Tibial nerve (tissue), 4 donors: ENCODE data around the gene DNM2. TPM values are rescaled to one million over a fixed set of nuclear protein-coding genes. Genes with fewer than 3 reads are reported as not detected.
A peak's percentile ranks its signal among the peaks of the same experiment; 100 is the strongest.

Experiments
- DNase-seq, 2 donors: peaks; one replicate each; pipeline ENCODE4 v3.0.0-alpha.2; 2019; ENCODE audit warnings: low spot score in 2 of 2
- H3K27ac ChIP-seq, 4 donors: fragments of 200-600 bp; sonication (generic) in 3 of 4; one replicate each; pipeline ENCODE4 v1.5.1; 2017 to 2019; ENCODE audit warnings: mild to moderate bottlenecking in 1 of 4
- H3K27me3 ChIP-seq, 2 donors: fragments of 200-600 bp; sonication (generic) in 1 of 2; one replicate each; pipeline versions ENCODE4 v1.5.1 to v1.6.0; 2017 to 2019
- H3K36me3 ChIP-seq, 3 donors: fragments of 200-600 bp; sonication (generic); one replicate each; pipeline ENCODE4 v1.5.1; 2018 to 2019
- H3K4me1 ChIP-seq, 4 donors: fragments of 200-600 bp; sonication (generic) in 3 of 4; one replicate each; pipeline ENCODE4 v1.5.1; 2017 to 2019
- H3K4me3 ChIP-seq, 4 donors: fragments of 200-600 bp; sonication (generic) in 3 of 4; one replicate each; pipeline ENCODE4 v1.5.1; 2017 to 2019; ENCODE audit warnings: mild to moderate bottlenecking in 1 of 4, moderate library complexity in 1 of 4
- H3K9me3 ChIP-seq, 4 donors: fragments of 200-600 bp; sonication (generic) in 3 of 4; one replicate each; pipeline ENCODE4 v1.5.1; 2017 to 2019
- EP300 ChIP-seq, 2 donors: sonication (generic); formaldehyde crosslinking; IDR thresholded peaks; one replicate each; pipeline ENCODE4 v1.6.1; 2017; ENCODE audit warnings: antibody characterized with exemption in 2 of 2, mild to moderate bottlenecking in 1 of 2
- POLR2A ChIP-seq, 2 donors: fragments of 450-650 bp; IDR thresholded peaks; one replicate each; pipeline ENCODE4 v1.6.1; 2017; ENCODE audit warnings: antibody characterized with exemption in 2 of 2, mild to moderate bottlenecking in 2 of 2, moderate library complexity in 2 of 2
- WGBS, 2 donors: methylation state at CpG; one replicate each; pipeline ENCODE4 v1.1.5; 2018; 5-methylcytosine and 5-hydroxymethylcytosine counted together
- total RNA-seq, 4 donors: library from RNA; depleted of rRNA; stranded (reverse); fragments of >200 nt; gene quantifications; one replicate each; pipeline ENCODE4 v1.1.0, GENCODE V29; 2016
- TF ChIP-seq, protein P1 (sequence below), 5 experiments: fragments of 200-600 bp in 3 of 5; fragments of 450-650 bp in 2 of 5; sonication (generic) in 3 of 5; IDR thresholded peaks; one replicate each; pipeline ENCODE4 v1.5.1; 2016 to 2019; ENCODE audit warnings: antibody characterized with exemption in 5 of 5, mild to moderate bottlenecking in 3 of 5, moderate library complexity in 2 of 5

DNM2 gene
- total RNA-seq, 4 donors from 2014 or later = 99.4 to 220 (median 140) TPM

DNA sequence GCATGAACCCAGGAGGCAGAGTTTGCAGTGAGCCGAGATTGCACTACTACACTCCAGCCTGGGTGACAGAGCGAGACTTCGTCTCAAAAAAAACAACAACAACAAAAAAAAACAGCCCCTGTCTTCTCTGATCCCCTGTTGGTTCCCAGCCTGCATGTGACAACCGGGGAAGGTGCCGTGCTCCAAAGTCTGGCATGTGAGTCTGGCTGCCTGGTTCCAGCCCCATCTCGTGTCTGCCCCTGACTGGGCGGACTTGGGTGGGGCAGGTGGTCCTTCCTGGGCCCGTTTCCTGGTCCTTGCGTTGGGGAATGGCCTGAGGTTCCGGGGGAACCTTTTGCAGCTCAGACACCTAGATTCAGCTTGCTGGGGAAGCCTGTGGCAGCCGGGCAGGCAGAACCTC lies 50.5 kb downstream of the DNM2 start:
- Histone ChIP-seq H3K36me3 (peaks cover 0 to 11% (median 3%) of the 10 kb centered on the region in 3 donors), H3K4me3 (no peak overlapping the region), H3K27me3 (no peaks in the 10 kb centered on the region), H3K4me1 (peaks cover 0 to 67% (median 35%) of the 10 kb centered on the region in 4 donors), H3K27ac (peak overlapping the region in 2 of 4 donors; percentile 72 to 85), H3K9me3 (no peaks in the 10 kb centered on the region)
- DNase-seq = no peak
- WGBS, 2 donors = 87 to 92% methylated on average over 11 of the region's 11 CpGs
- TF ChIP-seq EP300 (IDR thresholded peaks at IDR 0.05) (no peak), POLR2A (IDR thresholded peaks at IDR 0.05) (no peak)
- TF ChIP-seq, protein P1, sequence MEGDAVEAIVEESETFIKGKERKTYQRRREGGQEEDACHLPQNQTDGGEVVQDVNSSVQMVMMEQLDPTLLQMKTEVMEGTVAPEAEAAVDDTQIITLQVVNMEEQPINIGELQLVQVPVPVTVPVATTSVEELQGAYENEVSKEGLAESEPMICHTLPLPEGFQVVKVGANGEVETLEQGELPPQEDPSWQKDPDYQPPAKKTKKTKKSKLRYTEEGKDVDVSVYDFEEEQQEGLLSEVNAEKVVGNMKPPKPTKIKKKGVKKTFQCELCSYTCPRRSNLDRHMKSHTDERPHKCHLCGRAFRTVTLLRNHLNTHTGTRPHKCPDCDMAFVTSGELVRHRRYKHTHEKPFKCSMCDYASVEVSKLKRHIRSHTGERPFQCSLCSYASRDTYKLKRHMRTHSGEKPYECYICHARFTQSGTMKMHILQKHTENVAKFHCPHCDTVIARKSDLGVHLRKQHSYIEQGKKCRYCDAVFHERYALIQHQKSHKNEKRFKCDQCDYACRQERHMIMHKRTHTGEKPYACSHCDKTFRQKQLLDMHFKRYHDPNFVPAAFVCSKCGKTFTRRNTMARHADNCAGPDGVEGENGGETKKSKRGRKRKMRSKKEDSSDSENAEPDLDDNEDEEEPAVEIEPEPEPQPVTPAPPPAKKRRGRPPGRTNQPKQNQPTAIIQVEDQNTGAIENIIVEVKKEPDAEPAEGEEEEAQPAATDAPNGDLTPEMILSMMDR (IDR thresholded peaks at IDR 0.05) = no peak

DNA sequence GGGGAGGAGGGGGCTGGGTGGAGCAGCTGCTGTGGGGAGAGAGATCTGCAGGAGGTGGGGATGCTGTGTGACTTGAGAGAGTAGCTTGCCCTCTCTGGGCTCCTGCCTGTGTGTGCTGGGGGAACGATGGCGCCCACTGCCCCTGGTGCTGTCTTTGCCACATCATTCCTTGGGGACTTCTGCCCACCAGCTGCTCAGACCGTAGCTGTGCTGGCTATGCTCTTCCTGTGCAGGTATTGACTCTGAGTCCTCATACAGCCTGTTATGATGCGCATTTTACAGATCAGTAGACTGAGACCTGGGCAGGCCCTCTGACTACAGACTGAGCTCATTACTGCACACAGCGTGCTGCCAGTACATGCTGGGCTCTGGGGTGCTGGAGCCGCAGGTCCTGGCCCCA lies 51.1 kb downstream of the DNM2 start:
- no peaks in the 10 kb centered on the region for H3K9me3 ChIP-seq
- TF ChIP-seq, protein P1 (IDR thresholded peaks at IDR 0.05) = no peak
- no peak for TF ChIP-seq POLR2A (IDR thresholded peaks at IDR 0.05)
- no peak for TF ChIP-seq EP300 (IDR thresholded peaks at IDR 0.05)
- no peak for DNase-seq
- peak overlapping the region in 3 of 4 donors; percentile 13 to 85 (median 72) for H3K27ac ChIP-seq
- H3K27me3 ChIP-seq = no peaks in the 10 kb centered on the region
- H3K4me1 ChIP-seq = peaks cover 0 to 61% (median 32%) of the 10 kb centered on the region in 4 donors
- H3K4me3 ChIP-seq = no peak overlapping the region
- 83 to 87% methylated on average over 6 of the region's 6 CpGs for WGBS, 2 donors
- H3K36me3 ChIP-seq = peaks cover 0 to 17% (median 3%) of the 10 kb centered on the region in 3 donors

DNA sequence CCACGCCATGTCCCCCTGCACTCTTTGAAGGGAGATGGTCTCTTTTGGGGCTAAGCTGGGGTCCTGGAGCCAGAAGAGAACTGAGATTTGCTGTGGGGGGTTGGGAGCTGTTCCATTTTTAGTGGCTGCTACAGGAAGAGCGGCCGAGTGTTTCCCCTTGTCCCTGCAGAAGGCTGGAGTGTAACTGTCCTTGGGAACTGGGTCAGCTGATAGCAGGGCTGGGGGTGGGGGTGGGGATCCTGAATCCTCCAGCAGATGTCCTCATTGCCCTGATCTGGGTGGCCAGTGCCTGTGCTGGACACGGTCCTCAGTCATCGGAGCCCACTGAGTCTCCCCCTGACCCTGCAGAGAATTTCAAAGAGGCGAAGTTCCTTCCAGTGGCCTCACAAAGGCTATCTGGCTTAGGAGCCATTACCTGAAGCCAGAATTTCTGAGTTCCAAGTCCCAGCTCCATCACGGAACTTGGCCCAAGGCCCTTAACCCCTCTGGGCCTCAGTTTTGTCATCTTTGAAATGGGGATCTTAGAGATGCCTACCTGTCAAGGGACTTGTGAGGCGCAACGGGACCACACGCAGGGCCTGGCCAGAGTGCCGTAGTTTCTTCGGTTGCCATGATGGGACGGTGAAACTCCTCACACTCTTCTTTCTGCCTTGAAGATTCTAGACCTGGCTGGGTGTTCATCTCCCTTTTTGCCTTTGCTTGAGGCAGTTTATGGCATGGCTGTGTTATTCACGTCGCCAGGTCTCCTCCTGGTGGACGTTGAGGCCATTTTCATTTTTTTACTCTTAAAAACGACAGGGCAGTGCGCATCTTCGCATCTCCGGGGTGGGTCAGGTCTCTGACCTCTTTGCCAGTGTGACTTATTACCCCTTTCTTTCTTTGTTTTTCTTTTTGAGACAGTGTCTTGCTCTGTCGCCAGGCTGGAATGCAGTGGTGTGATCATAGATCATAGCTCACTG lies 51.9 kb downstream of the DNM2 start:
- H3K27me3 ChIP-seq = no peaks in the 10 kb centered on the region
- H3K27ac ChIP-seq = peak overlapping the region in 3 of 4 donors; percentile 13 to 85 (median 72)
- peak; percentile 27 to 54 for DNase-seq
- H3K4me1 ChIP-seq = peaks cover 0 to 53% (median 29%) of the 10 kb centered on the region in 4 donors
- TF ChIP-seq, protein P1 (IDR thresholded peaks at IDR 0.05) = peak in 2 of 5 experiments; percentile 26 to 37
- no peak for TF ChIP-seq POLR2A (IDR thresholded peaks at IDR 0.05)
- TF ChIP-seq EP300 (IDR thresholded peaks at IDR 0.05) = peak in 1 of 2 donors; percentile 10
- H3K4me3 ChIP-seq = no peak overlapping the region
- 59 to 61% methylated on average over 16 to 21 of the region's 21 CpGs for WGBS, 2 donors
- no peaks in the 10 kb centered on the region for H3K9me3 ChIP-seq
- H3K36me3 ChIP-seq = peaks cover 0 to 25% (median 3%) of the 10 kb centered on the region in 3 donors

DNA sequence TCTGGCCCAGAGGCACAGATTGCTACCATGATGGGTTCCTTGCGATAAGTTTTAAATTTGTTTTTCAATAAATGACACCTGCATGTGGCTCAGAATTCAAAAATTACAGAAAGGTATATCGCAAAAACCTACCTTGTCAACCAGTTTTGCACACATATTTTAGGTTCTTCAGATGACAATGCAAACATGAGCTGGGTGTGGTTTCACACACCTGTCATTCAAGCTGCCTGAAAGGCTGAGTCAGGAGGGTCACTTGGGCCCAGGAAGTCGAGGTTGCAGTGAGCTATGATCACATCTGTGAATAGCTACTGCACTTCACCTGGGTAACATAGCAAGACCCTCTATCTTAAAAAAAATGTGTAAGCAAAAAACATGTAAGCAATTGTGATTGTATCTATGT lies 56.1 kb downstream of the DNM2 start:
- no peak for DNase-seq
- H3K36me3 ChIP-seq = peaks cover 0 to 66% (median 23%) of the 10 kb centered on the region in 3 donors
- no peak for TF ChIP-seq POLR2A (IDR thresholded peaks at IDR 0.05)
- no peak for TF ChIP-seq EP300 (IDR thresholded peaks at IDR 0.05)
- TF ChIP-seq, protein P1 (IDR thresholded peaks at IDR 0.05) = no peak
- H3K4me3 ChIP-seq = no peak overlapping the region
- H3K4me1 ChIP-seq = peaks cover 0 to 21% (median 12%) of the 10 kb centered on the region in 4 donors
- 90 to 94% methylated on average over 3 of the region's 3 CpGs for WGBS, 2 donors
- no peaks in the 10 kb centered on the region for H3K27me3 ChIP-seq
- no peak overlapping the region for H3K27ac ChIP-seq
- H3K9me3 ChIP-seq = no peaks in the 10 kb centered on the region

DNA sequence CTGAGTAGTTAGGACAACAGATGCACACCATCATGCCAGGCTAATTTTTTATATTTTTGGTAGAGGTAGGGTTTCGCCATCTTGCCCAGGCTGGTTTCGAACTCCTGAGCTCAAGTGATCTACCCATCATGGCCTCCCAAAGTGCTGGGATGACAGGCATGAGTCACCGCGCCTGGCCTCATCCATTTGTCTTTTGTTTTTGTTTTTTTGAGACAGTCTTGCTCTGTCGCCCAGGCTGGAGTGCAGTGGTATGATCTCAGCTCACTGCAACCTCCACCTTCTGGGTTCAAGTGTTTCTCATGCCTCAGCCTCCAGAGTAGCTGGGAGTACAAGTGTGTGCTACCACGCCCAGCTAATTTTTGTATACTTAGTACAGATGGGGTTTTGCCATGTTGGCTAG lies 57.0 kb downstream of the DNM2 start:
- TF ChIP-seq POLR2A (IDR thresholded peaks at IDR 0.05) = no peak
- no peak for TF ChIP-seq EP300 (IDR thresholded peaks at IDR 0.05)
- TF ChIP-seq, protein P1 (IDR thresholded peaks at IDR 0.05) = no peak
- Histone ChIP-seq H3K27me3 (no peaks in the 10 kb centered on the region), H3K9me3 (no peaks in the 10 kb centered on the region), H3K27ac (no peak overlapping the region), H3K36me3 (peaks cover 0 to 74% (median 23%) of the 10 kb centered on the region in 3 donors), H3K4me3 (no peak overlapping the region), H3K4me1 (peaks cover 0 to 16% (median 6%) of the 10 kb centered on the region in 4 donors)
- no peak for DNase-seq
- WGBS, 2 donors = 91% methylated on average over 6 of the region's 6 CpGs
